GM18868 (cell line): ENCODE measurements around the gene BMP7.

Source experiments
- ATAC-seq: cut with Tn5 transposase; IDR thresholded peaks from one replicate; pipeline ENCODE4 v1.9.1; 2021; ENCODE audit warnings: mild to moderate bottlenecking, moderate library complexity; ENCODE audit not compliant: unreplicated experiment

Gene BMP7

GRCh38 chr20:57156011-57156729 is 110.3 kb downstream of the BMP7 start:
- ATAC-seq = no peak

- no peak for ATAC-seq
Measured at GRCh38 chr20:57155415-57155814, 111.0 kb downstream of the BMP7 start.

GRCh38 chr20:57153238-57153905 is 113.1 kb downstream of the BMP7 start:
- no peak for ATAC-seq

- ATAC-seq = no peak
Measured at GRCh38 chr20:57152557-57152956, 113.9 kb downstream of the BMP7 start.

- ATAC-seq = no peak
Measured at GRCh38 chr20:57150559-57150958, 115.9 kb downstream of the BMP7 start.

GRCh38 chr20:57148263-57148662 is 118.2 kb downstream of the BMP7 start:
- no peak for ATAC-seq

GRCh38 chr20:57147185-57147584 is 119.3 kb downstream of the BMP7 start:
- ATAC-seq = no peak

- ATAC-seq = no peak
Measured at GRCh38 chr20:57146155-57146554, 120.3 kb downstream of the BMP7 start.

GRCh38 chr20:57145089-57145631 is 121.3 kb downstream of the BMP7 start:
- ATAC-seq = no peak

GRCh38 chr20:57143173-57143572 is 123.3 kb downstream of the BMP7 start:
- ATAC-seq = no peak

- no peak for ATAC-seq
Measured at GRCh38 chr20:57142667-57143066, 123.8 kb downstream of the BMP7 start.

- ATAC-seq = no peak
Measured at GRCh38 chr20:57141492-57141891, 124.9 kb downstream of the BMP7 start.

- ATAC-seq = no peak
Measured at GRCh38 chr20:57140416-57140965, 126.0 kb downstream of the BMP7 start.

- no peak for ATAC-seq
Measured at GRCh38 chr20:57139342-57140093, 126.9 kb downstream of the BMP7 start.

- no peak for ATAC-seq
Measured at GRCh38 chr20:57138198-57138995, 128.0 kb downstream of the BMP7 start.

- ATAC-seq = no peak
Measured at GRCh38 chr20:57137676-57138075, 128.8 kb downstream of the BMP7 start.

GRCh38 chr20:57136734-57137133 is 129.7 kb downstream of the BMP7 start:
- ATAC-seq = no peak

GRCh38 chr20:57135875-57136274 is 130.6 kb downstream of the BMP7 start:
- no peak for ATAC-seq

- ATAC-seq = no peak
Measured at GRCh38 chr20:57134804-57135203, 131.6 kb downstream of the BMP7 start.

- no peak for ATAC-seq
Measured at GRCh38 chr20:57133926-57134650, 132.4 kb downstream of the BMP7 start.
